ENCODE data around the gene ADARB2. TPM values are rescaled to one million over a fixed set of nuclear protein-coding genes. Genes with fewer than 3 reads are reported as not detected.

Gene ADARB2
- total and polyA plus RNA-seq, 4 donors, result 0.55 to 0.70 (median 0.59) TPM; not detected in 1

DNA sequence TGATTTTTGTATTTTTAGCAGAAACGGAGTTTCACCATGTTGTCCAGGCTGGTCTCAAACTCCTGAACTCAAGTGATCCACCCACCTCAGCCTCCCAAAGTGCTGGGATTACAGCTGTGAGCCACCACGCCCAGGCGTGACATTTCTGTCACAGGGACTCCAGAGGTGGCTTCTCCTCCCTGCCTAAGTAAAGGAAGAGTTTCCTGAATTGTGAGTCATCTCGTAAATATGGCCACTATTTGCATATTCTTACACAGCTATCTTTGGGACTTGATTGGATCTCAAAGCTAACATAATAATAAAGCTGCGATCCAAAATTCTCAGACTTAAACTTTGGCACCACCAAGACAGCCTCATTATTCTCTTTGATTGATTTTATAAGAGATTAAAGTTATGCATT is 50.1 kb downstream of the ADARB2 start (continued):
- TF ChIP-seq, protein P1, sequence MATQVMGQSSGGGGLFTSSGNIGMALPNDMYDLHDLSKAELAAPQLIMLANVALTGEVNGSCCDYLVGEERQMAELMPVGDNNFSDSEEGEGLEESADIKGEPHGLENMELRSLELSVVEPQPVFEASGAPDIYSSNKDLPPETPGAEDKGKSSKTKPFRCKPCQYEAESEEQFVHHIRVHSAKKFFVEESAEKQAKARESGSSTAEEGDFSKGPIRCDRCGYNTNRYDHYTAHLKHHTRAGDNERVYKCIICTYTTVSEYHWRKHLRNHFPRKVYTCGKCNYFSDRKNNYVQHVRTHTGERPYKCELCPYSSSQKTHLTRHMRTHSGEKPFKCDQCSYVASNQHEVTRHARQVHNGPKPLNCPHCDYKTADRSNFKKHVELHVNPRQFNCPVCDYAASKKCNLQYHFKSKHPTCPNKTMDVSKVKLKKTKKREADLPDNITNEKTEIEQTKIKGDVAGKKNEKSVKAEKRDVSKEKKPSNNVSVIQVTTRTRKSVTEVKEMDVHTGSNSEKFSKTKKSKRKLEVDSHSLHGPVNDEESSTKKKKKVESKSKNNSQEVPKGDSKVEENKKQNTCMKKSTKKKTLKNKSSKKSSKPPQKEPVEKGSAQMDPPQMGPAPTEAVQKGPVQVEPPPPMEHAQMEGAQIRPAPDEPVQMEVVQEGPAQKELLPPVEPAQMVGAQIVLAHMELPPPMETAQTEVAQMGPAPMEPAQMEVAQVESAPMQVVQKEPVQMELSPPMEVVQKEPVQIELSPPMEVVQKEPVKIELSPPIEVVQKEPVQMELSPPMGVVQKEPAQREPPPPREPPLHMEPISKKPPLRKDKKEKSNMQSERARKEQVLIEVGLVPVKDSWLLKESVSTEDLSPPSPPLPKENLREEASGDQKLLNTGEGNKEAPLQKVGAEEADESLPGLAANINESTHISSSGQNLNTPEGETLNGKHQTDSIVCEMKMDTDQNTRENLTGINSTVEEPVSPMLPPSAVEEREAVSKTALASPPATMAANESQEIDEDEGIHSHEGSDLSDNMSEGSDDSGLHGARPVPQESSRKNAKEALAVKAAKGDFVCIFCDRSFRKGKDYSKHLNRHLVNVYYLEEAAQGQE (IDR thresholded peaks at IDR 0.05), result no peak
- no peak for TF ChIP-seq JUND (IDR thresholded peaks at IDR 0.05)
- no peak for TF ChIP-seq FOXA1 (IDR thresholded peaks at IDR 0.05)

DNA sequence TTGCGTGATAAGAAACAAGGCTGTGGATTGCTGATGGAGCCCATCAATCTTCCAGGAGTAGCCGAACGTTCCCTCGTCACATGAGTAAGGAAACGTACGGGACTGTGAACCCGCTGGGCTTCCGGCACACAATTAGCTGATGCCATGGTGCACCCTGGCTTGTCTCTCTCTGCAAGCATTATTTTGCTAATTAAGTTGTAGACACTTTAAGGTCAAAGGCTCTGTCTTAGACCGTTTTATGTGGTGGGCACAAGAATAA is 50.9 kb downstream of the ADARB2 start:
- DNase-seq (ENCODE audit: low spot score), result no peak
- H3K9me3 ChIP-seq (ENCODE audit: control insufficient read depth in 4 of 4, low read length in 3 of 4), result peaks cover 0 to 3% (median 1%) of the 10 kb centered on the region in 4 donors
- TF ChIP-seq HNF4A (conservative IDR thresholded peaks at IDR 0.05), result no peak
- TF ChIP-seq HNF4G (IDR thresholded peaks at IDR 0.05), result no peak
- TF ChIP-seq NR2F2 (IDR thresholded peaks at IDR 0.05), result no peak
- TF ChIP-seq, protein P1 (IDR thresholded peaks at IDR 0.05), result no peak

GRCh38 chr10:1685699-1686490 is 51.4 kb downstream of the ADARB2 start:
- Histone ChIP-seq H3K9me3 (ENCODE audit: control insufficient read depth in 4 of 4, low read length in 3 of 4) (peaks cover 0 to 3% (median 1%) of the 10 kb centered on the region in 4 donors), H3K36me3 (ENCODE audit: control insufficient read depth in 4 of 4, insufficient read depth in 3 of 4, low read depth in 1 of 4, low read length in 3 of 4) (no peaks in the 10 kb centered on the region), H3K9ac (ENCODE audit: low read depth in 1 of 2, low read length in 2 of 2) (no peak overlapping the region), H3K27ac (ENCODE audit: low read depth in 1 of 2, low read length in 2 of 2) (no peak overlapping the region), H3K27me3 (ENCODE audit: control insufficient read depth in 4 of 4, insufficient read depth in 4 of 4, low read length in 3 of 4) (no peaks in the 10 kb centered on the region), H3K4me3 (ENCODE audit: low read depth in 1 of 3, low read length in 3 of 3) (no peak overlapping the region), H3K4me1 (ENCODE audit: control insufficient read depth in 4 of 4, insufficient read depth in 4 of 4, low read length in 3 of 4) (no peaks in the 10 kb centered on the region)
- TF ChIP-seq GABPA (IDR thresholded peaks at IDR 0.05 in 1 of 2, conservative IDR thresholded peaks at IDR 0.05 in 1 of 2) (no peak), EGR1 (IDR thresholded peaks at IDR 0.05; ENCODE audit: low read depth in 2 of 2) (no peak)
- TF ChIP-seq, protein P2, sequence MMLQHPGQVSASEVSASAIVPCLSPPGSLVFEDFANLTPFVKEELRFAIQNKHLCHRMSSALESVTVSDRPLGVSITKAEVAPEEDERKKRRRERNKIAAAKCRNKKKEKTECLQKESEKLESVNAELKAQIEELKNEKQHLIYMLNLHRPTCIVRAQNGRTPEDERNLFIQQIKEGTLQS (IDR thresholded peaks at IDR 0.05), result no peak
- WGBS, result 51% methylated on average over 15 of the region's 15 CpGs
- no peak for DNase-seq (ENCODE audit: low spot score)

More for the DNA sequence above, 50.9 kb downstream of the ADARB2 start:
- H3K27me3 ChIP-seq (ENCODE audit: control insufficient read depth in 4 of 4, insufficient read depth in 4 of 4, low read length in 3 of 4), result peaks cover 0 to under 1% (median 0%) of the 10 kb centered on the region in 4 donors
- no peaks in the 10 kb centered on the region for H3K36me3 ChIP-seq (ENCODE audit: control insufficient read depth in 4 of 4, insufficient read depth in 3 of 4, low read depth in 1 of 4, low read length in 3 of 4)
- H3K4me3 ChIP-seq (ENCODE audit: low read depth in 1 of 3, low read length in 3 of 3), result no peak overlapping the region
- no peaks in the 10 kb centered on the region for H3K4me1 ChIP-seq (ENCODE audit: control insufficient read depth in 4 of 4, insufficient read depth in 4 of 4, low read length in 3 of 4)
- no peak overlapping the region for H3K27ac ChIP-seq (ENCODE audit: low read depth in 1 of 2, low read length in 2 of 2)
- 81% methylated on average over 9 of the region's 9 CpGs for WGBS
- H3K9ac ChIP-seq (ENCODE audit: low read depth in 1 of 2, low read length in 2 of 2), result no peak overlapping the region
